Parathyroid adenoma (tissue), 2 donors: ENCODE results near the gene ABHD10.

ENCODE experiments used
- H2AFZ ChIP-seq: fragments of 300-600 bp; sonication (generic); one replicate; pipeline ENCODE4 v1.7.0; 2017; ENCODE audit warnings: antibody characterized with exemption, mild to moderate bottlenecking
- H3K27ac ChIP-seq: fragments of 300-600 bp; sonication (generic); one replicate; pipeline ENCODE4 v1.7.0; 2017
- H3K27me3 ChIP-seq: fragments of 300-600 bp; sonication (generic); one replicate; pipeline ENCODE4 v1.7.0; 2017; ENCODE audit warnings: low read length; ENCODE audit not compliant: control insufficient read depth, insufficient read depth
- H3K36me3 ChIP-seq: fragments of 300-600 bp; sonication (generic); one replicate; pipeline ENCODE4 v1.7.0; 2017; ENCODE audit warnings: low read length; ENCODE audit not compliant: control insufficient read depth, insufficient read depth
- H3K4me1 ChIP-seq: fragments of 300-600 bp; sonication (generic); one replicate; pipeline ENCODE4 v1.7.0; 2017; ENCODE audit warnings: control low read depth
- H3K4me2 ChIP-seq: fragments of 300-600 bp; sonication (generic); one replicate; pipeline ENCODE4 v1.7.0; 2017; ENCODE audit warnings: low read length
- H3K4me3 ChIP-seq: fragments of 300-600 bp; sonication (generic); one replicate; pipeline ENCODE4 v1.7.0; 2017; ENCODE audit warnings: low read depth, low read length
- H3K79me2 ChIP-seq: fragments of 300-600 bp; sonication (generic); one replicate; pipeline ENCODE4 v1.7.0; 2017; ENCODE audit warnings: control low read depth
- H3K9ac ChIP-seq: fragments of 300-600 bp; sonication (generic); one replicate; pipeline ENCODE4 v1.7.0; 2017; ENCODE audit warnings: mild to moderate bottlenecking
- H3K9me3 ChIP-seq: fragments of 300-600 bp; sonication (generic); one replicate; pipeline ENCODE4 v1.7.0; 2017; ENCODE audit warnings: low read length; ENCODE audit not compliant: control insufficient read depth
- TF ChIP-seq, protein P1 (sequence below): fragments of 300-600 bp; sonication (generic); IDR thresholded peaks from one replicate; pipeline ENCODE4 v1.7.0; 2017; ENCODE audit warnings: antibody characterized with exemption, mild to moderate bottlenecking
- donor health status: primary hyperparathyroidism.

Gene ABHD10

DNA sequence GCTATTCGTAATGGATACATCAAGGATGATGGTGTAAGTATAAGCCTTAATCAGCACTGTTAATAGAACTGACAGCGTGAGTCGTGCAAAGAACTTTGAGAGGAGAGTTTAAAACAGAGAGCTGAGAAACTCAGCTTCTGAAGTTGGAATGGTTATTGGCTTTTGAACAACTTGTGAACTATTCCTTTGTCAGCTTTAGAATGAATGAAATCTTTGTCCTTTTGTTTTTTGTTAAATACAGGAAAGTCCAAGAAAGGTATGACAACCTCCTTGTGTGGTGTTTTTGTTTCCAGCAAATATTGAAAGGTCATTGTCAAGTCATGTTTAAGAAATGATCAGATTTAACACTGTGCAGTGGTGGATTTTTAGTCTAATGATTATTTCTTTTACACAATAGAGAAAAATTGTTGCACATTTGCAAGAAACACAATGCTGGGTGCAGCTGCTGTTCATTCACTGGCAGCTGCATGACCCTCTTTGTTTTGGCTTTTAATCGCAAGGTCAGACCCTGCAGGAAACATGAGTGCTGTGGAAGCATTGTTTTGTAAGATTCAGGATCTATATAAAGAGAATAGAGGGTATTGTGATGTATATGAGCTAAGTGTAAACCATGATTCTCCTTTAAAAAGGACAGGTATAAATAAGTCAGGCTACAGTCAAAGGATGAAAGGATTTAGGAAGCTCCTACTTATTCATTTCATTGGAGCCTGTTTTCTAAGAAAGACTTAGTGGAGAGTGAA, 21.7 kb upstream of the ABHD10 start:
- H3K9me3 ChIP-seq: no peaks in the 10 kb centered on the region
- H3K27ac ChIP-seq: no peak overlapping the region
- H2AFZ ChIP-seq: no peak overlapping the region
- TF ChIP-seq, protein P1, sequence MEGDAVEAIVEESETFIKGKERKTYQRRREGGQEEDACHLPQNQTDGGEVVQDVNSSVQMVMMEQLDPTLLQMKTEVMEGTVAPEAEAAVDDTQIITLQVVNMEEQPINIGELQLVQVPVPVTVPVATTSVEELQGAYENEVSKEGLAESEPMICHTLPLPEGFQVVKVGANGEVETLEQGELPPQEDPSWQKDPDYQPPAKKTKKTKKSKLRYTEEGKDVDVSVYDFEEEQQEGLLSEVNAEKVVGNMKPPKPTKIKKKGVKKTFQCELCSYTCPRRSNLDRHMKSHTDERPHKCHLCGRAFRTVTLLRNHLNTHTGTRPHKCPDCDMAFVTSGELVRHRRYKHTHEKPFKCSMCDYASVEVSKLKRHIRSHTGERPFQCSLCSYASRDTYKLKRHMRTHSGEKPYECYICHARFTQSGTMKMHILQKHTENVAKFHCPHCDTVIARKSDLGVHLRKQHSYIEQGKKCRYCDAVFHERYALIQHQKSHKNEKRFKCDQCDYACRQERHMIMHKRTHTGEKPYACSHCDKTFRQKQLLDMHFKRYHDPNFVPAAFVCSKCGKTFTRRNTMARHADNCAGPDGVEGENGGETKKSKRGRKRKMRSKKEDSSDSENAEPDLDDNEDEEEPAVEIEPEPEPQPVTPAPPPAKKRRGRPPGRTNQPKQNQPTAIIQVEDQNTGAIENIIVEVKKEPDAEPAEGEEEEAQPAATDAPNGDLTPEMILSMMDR: no peak
- no peaks in the 10 kb centered on the region for H3K36me3 ChIP-seq
- H3K4me3 ChIP-seq: no peak overlapping the region
- no peaks in the 10 kb centered on the region for H3K79me2 ChIP-seq
- no peaks in the 10 kb centered on the region for H3K27me3 ChIP-seq
- no peak overlapping the region for H3K9ac ChIP-seq
- no peaks in the 10 kb centered on the region for H3K4me1 ChIP-seq
- H3K4me2 ChIP-seq: no peak overlapping the region

DNA sequence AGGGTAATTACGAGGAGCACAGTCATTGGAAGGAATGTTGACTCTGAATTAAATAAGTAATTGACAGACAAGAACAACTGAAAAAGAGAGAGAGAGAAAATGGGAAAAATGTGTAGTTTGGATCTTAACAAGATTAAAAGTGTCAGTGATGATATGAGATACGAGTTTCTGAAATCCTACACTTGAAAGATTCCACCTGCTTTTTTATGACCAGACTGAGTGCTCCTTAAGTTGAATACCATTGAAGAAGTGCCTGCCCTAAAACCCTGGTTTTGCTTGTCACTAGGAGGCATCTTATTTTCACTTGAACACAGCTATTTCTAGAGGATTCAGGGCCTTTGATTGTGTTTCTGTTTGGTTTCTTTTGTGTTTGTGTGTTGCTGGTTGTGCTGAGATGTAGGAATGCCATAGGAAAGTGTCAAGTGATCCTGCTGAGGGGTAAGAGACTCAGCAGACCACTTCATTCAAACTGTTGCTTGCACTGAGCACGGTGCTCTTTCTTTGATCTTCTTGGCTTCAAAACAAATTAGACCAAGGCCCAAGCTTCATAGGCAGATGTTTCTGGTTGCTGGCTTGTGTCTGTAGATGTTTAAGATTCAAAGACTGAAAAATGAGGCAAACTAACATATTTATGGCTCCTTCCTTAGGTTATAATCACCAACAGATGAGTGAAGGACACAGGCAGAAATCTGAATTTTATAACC, 17.2 kb upstream of the ABHD10 start:
- Histone ChIP-seq H3K4me1 (no peaks in the 10 kb centered on the region), H3K27me3 (no peaks in the 10 kb centered on the region), H2AFZ (no peak overlapping the region), H3K79me2 (no peaks in the 10 kb centered on the region), H3K36me3 (no peaks in the 10 kb centered on the region), H3K9ac (no peak overlapping the region), H3K4me3 (no peak overlapping the region), H3K9me3 (no peaks in the 10 kb centered on the region), H3K27ac (no peak overlapping the region), H3K4me2 (no peak overlapping the region)
- TF ChIP-seq, protein P1: no peak

DNA sequence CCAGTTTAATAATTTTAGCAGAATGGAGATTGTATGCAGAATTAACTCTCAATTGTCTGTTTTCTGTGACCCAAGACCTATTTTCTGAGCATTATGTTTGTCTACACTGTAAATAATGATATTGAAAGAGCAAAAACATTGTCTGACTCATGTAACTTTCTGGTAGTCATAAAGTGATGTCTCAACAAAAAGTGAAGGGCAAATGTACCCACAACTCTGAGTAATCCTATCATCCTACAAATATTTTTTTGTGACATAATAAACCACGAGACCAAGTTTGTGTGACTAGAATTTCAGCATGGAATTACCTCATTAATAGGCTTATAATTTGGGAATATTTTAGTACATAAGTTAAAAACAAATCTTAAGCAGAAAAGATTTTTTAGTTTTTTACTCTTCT, 15.4 kb upstream of the ABHD10 start:
- H3K27me3 ChIP-seq: no peaks in the 10 kb centered on the region
- H3K9me3 ChIP-seq: no peaks in the 10 kb centered on the region
- H3K4me3 ChIP-seq: no peak overlapping the region
- H2AFZ ChIP-seq: no peak overlapping the region
- no peak overlapping the region for H3K27ac ChIP-seq
- H3K36me3 ChIP-seq: no peaks in the 10 kb centered on the region
- H3K79me2 ChIP-seq: no peaks in the 10 kb centered on the region
- H3K4me2 ChIP-seq: no peak overlapping the region
- TF ChIP-seq, protein P1: no peak
- H3K4me1 ChIP-seq: no peaks in the 10 kb centered on the region
- H3K9ac ChIP-seq: no peak overlapping the region

DNA sequence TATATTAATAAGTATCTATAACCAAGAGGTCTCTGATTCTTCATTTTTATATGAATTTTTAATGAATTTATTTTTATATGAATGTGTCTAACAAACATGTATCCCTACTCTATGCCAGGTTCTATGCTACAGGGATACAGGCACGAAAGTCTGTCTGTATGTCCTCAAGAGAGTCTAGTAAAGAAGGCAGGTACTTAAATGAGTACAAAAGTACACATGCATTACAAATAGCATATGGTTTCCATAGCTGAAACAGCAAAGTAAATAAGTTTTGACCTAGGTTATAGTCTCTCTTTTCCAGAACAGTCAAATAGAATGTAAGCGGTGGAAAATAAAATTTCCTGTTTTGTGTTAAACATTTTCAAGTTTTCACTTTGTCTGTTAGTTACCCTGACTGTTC, 13.3 kb upstream of the ABHD10 start:
- TF ChIP-seq, protein P1: no peak
- no peak overlapping the region for H3K4me2 ChIP-seq
- no peak overlapping the region for H3K9ac ChIP-seq
- H3K27ac ChIP-seq: no peak overlapping the region
- no peaks in the 10 kb centered on the region for H3K4me1 ChIP-seq
- H3K4me3 ChIP-seq: no peak overlapping the region
- H3K9me3 ChIP-seq: no peaks in the 10 kb centered on the region
- no peaks in the 10 kb centered on the region for H3K36me3 ChIP-seq
- no peak overlapping the region for H2AFZ ChIP-seq
- no peaks in the 10 kb centered on the region for H3K27me3 ChIP-seq
- no peaks in the 10 kb centered on the region for H3K79me2 ChIP-seq
